OCI-LY7 (cell line): ENCODE measurements around the gene LY6G5C. TPM values are rescaled to one million over a fixed set of nuclear protein-coding genes. Genes with fewer than 3 reads are reported as not detected.

Experiments used
- BruUV-seq: library from RNA; stranded (reverse); fragments of 400-500 nt; replicated peaks from 2 replicates; lab custom pipeline; 2021; lab: Mats Ljungman, UMichigan
- CTCF ChIA-PET: fragments of 300-600 bp; sonication (Branson Sonifier 250); formaldehyde crosslinking; loops from one replicate; lab custom pipeline; 2022; ENCODE audit warnings: antibody characterized with exemption; ENCODE audit not compliant: unreplicated experiment; lab: Charles Lee
- POLR2A ChIA-PET: fragments of 300-600 bp; sonication (Branson Sonifier 250); formaldehyde crosslinking; loops from one replicate; lab custom pipeline; 2022; ENCODE audit warnings: antibody characterized with exemption; lab: Charles Lee
- DNase-seq: peaks from one replicate; pipeline ENCODE4 v3.0.0-alpha.2; 2015; ENCODE audit warnings: low spot score
- H2AFZ ChIP-seq: fragments of 200-600 bp; sonication (generic), shearing (Covaris generic); 2 replicates; pipeline ENCODE4 v1.6.1; 2014; ENCODE audit warnings: mild to moderate bottlenecking, antibody characterized with exemption, low read length, moderate library complexity
- H3K27ac ChIP-seq: fragments of 200-600 bp; sonication (generic); 2 replicates; pipeline ENCODE4 v1.5.1; 2014; ENCODE audit warnings: mixed run types, low read depth, mild to moderate bottlenecking, moderate library complexity, low read length, inconsistent platforms; ENCODE audit not compliant: poor library complexity, severe bottlenecking
- H3K36me3 ChIP-seq: fragments of 200-600 bp; sonication (generic); 2 replicates; pipeline ENCODE4 v1.6.1; 2014; ENCODE audit warnings: mild to moderate bottlenecking, antibody characterized with exemption, low read length, moderate library complexity, mixed read lengths; ENCODE audit not compliant: insufficient read depth
- H3K4me1 ChIP-seq: fragments of 200-600 bp; sonication (generic); 2 replicates; pipeline ENCODE4 v1.5.1; 2014; ENCODE audit warnings: mild to moderate bottlenecking, low read length; ENCODE audit not compliant: insufficient read depth, poor library complexity, severe bottlenecking
- H3K4me2 ChIP-seq: fragments of 200-600 bp; sonication (generic); 2 replicates; pipeline ENCODE4 v1.6.1; 2014; ENCODE audit warnings: mild to moderate bottlenecking, low read length
- H3K4me3 ChIP-seq: fragments of 200-600 bp; sonication (generic); 2 replicates; pipeline ENCODE4 v1.5.1; 2014; ENCODE audit warnings: mild to moderate bottlenecking, low read depth, low read length; ENCODE audit not compliant: poor library complexity, severe bottlenecking
- H3K79me2 ChIP-seq: fragments of 200-600 bp; sonication (generic); 2 replicates; pipeline ENCODE4 v1.6.1; 2016; ENCODE audit warnings: low read depth, mild to moderate bottlenecking, low read length, moderate library complexity, mixed read lengths; ENCODE audit not compliant: insufficient read depth
- H3K9me2 ChIP-seq: fragments of 200-600 bp; sonication (generic); 2 replicates; pipeline ENCODE4 v1.6.1; 2016; ENCODE audit warnings: mild to moderate bottlenecking, low read length, mixed read lengths; ENCODE audit not compliant: insufficient read depth
- H3K9me3 ChIP-seq: fragments of 200-600 bp; sonication (generic); 2 replicates; pipeline ENCODE4 v1.6.1; 2014; ENCODE audit warnings: mild to moderate bottlenecking, mixed run types, low read length, mixed read lengths
- H4K20me1 ChIP-seq: fragments of 200-600 bp; sonication (generic); 2 replicates; pipeline ENCODE4 v1.6.1; 2014; ENCODE audit warnings: mild to moderate bottlenecking, antibody characterized with exemption, low read length, moderate library complexity, mixed read lengths; ENCODE audit not compliant: insufficient read depth
- EZH2phosphoT487 ChIP-seq: fragments of 200-600 bp; sonication (generic); IDR thresholded peaks from 2 replicates; pipeline ENCODE4 v1.6.1; 2018; ENCODE audit warnings: low read depth, borderline replicate concordance, mild to moderate bottlenecking, mixed run types, antibody characterized with exemption, low read length, moderate library complexity, mixed read lengths
- intact Hi-C: fragments of 100-400 bp; cut with micrococcal nuclease; formaldehyde crosslinking; loops from one replicate; pipeline ENCODE4 v1.10.0; 2022; ENCODE audit not compliant: unreplicated experiment
- total RNA-seq, 2 experiments: library from RNA; depleted of rRNA in 1 of 2; stranded (reverse); fragments of >200 nt in 1 of 2; shearing (Covaris generic) in 1 of 2; gene quantifications; 2 replicates each; pipeline ENCODE4 v1.2.3, GENCODE V29; 2014 to 2022
- TF ChIP-seq, protein P1 (sequence below): fragments of 200-600 bp; sonication (generic); conservative IDR thresholded peaks from 2 replicates; pipeline ENCODE4 v1.5.1; 2014; ENCODE audit warnings: mild to moderate bottlenecking, antibody characterized with exemption, low read length, moderate library complexity, mixed read lengths

Gene LY6G5C
- total RNA-seq, 2 experiments from 2014 or later, result 1.8 to 3.5 TPM

GRCh38 chr6:31690231-31691077 lies 9.6 kb upstream of the LY6G5C start:
- no peaks in the 10 kb centered on the region for H3K9me3 ChIP-seq
- no peaks in the 10 kb centered on the region for H3K79me2 ChIP-seq
- peaks cover 12% of the 10 kb centered on the region for H3K4me1 ChIP-seq
- no peak overlapping the region for H3K4me3 ChIP-seq
- no peak overlapping the region for H3K27ac ChIP-seq
- no peak for TF ChIP-seq EZH2phosphoT487
- TF ChIP-seq, protein P1, sequence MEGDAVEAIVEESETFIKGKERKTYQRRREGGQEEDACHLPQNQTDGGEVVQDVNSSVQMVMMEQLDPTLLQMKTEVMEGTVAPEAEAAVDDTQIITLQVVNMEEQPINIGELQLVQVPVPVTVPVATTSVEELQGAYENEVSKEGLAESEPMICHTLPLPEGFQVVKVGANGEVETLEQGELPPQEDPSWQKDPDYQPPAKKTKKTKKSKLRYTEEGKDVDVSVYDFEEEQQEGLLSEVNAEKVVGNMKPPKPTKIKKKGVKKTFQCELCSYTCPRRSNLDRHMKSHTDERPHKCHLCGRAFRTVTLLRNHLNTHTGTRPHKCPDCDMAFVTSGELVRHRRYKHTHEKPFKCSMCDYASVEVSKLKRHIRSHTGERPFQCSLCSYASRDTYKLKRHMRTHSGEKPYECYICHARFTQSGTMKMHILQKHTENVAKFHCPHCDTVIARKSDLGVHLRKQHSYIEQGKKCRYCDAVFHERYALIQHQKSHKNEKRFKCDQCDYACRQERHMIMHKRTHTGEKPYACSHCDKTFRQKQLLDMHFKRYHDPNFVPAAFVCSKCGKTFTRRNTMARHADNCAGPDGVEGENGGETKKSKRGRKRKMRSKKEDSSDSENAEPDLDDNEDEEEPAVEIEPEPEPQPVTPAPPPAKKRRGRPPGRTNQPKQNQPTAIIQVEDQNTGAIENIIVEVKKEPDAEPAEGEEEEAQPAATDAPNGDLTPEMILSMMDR, result no peak
- BruUV-seq, result no TSS peak
- H3K9me2 ChIP-seq, result no peaks in the 10 kb centered on the region
- CTCF ChIA-PET, result interaction anchor here (0.5 to 0.6 kb wide), 3 partner anchors 20 to 51 kb away, joined by 3 read pairs; no protein-coding TSS in a partner anchor
- H4K20me1 ChIP-seq, result no peaks in the 10 kb centered on the region
- H3K36me3 ChIP-seq, result peaks cover 80% of the 10 kb centered on the region
- intact Hi-C loops, result no loop called here
- no peak overlapping the region for H3K4me2 ChIP-seq
- H2AFZ ChIP-seq, result no peak overlapping the region
- POLR2A ChIA-PET, result interaction anchor here (0.9 to 1.4 kb wide), 3 partner anchors 23 to 50 kb away, joined by 3 to 4 read pairs (median 3); no protein-coding TSS in a partner anchor
- no peak for DNase-seq

GRCh38 chr6:31689249-31690110 lies 8.6 kb upstream of the LY6G5C start:
- Histone ChIP-seq H3K9me2 (no peaks in the 10 kb centered on the region), H3K36me3 (peaks cover 70% of the 10 kb centered on the region), H4K20me1 (no peaks in the 10 kb centered on the region), H2AFZ (no peak overlapping the region), H3K79me2 (no peaks in the 10 kb centered on the region), H3K4me1 (peaks cover 12% of the 10 kb centered on the region), H3K4me2 (peak overlapping the region; percentile 28), H3K4me3 (no peak overlapping the region), H3K9me3 (no peaks in the 10 kb centered on the region), H3K27ac (no peak overlapping the region)
- POLR2A ChIA-PET, result interaction anchor here (0.6 to 1.4 kb wide), 3 partner anchors 9 to 51 kb away, joined by 3 to 4 read pairs (median 3); no protein-coding TSS in a partner anchor
- CTCF ChIA-PET, result interaction anchor here (0.5 to 0.6 kb wide), 2 partner anchors 21 to 80 kb away, joined by 3 to 5 read pairs; no protein-coding TSS in a partner anchor
- TF ChIP-seq, protein P1, result peak; percentile 73
- no peak for TF ChIP-seq EZH2phosphoT487
- no peak for DNase-seq
- no TSS peak for BruUV-seq
- intact Hi-C loops, result loop anchor here (10.0 kb wide), 2 partner anchors 205 to 465 kb away; partner anchors contain the start of gene EHMT2
